ENCODE data around the gene LEMD2. TPM values are rescaled to one million over a fixed set of nuclear protein-coding genes. Genes with fewer than 3 reads are reported as not detected.

Gene LEMD2
- total and polyA plus RNA-seq, 2 donors (not counting 1 experiment from before 2014, with no cell fraction given): 25.7 to 61.9 TPM

DNA sequence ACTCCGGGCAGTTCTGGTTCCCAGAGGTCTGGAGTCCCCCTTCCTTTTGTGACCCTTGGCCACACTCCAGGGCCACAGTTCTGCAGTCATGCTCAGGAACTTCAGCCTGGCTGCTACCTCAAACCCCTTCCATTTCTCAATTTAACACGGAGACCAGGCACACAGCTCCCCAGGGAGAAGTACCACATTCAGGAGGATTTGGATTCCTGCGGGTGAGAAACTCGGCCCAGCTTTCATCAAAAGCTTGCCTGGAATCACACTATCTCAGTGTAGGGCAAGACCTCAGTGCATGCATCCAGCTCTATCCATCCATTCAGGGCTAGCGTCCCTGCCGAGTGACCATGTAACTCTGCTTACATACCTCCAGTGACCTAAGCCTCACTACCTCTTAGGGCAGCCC, 25.4 kb downstream of the LEMD2 start:
- Histone ChIP-seq H2AFZ (ENCODE audit: low read length) (no peak overlapping the region), H3K79me2 (ENCODE audit: control insufficient read depth, insufficient read depth, low read length) (no peaks in the 10 kb centered on the region), H3K9me3 (ENCODE audit: control insufficient read depth, insufficient read depth, low read depth, low read length) (no peaks in the 10 kb centered on the region), H3K36me3 (ENCODE audit: control insufficient read depth, insufficient read depth, low read length) (no peaks in the 10 kb centered on the region), H3K27me3 (ENCODE audit: control insufficient read depth, insufficient read depth, low read length) (no peaks in the 10 kb centered on the region), H3K4me2 (ENCODE audit: extremely low read depth, insufficient read depth, low read length) (no peak overlapping the region), H3K9ac (ENCODE audit: insufficient read depth, low read length) (no peak overlapping the region), H4K20me1 (ENCODE audit: control insufficient read depth, extremely low read depth, insufficient read depth, low read length) (no peaks in the 10 kb centered on the region), H3K4me1 (ENCODE audit: control insufficient read depth, extremely low read depth, insufficient read depth, low read length) (no peaks in the 10 kb centered on the region), H3K4me3 (replicated peaks in 1 of 4; ENCODE audit: control extremely low read depth in 1 of 4, insufficient read depth in 1 of 4, low read depth in 3 of 4, low read length in 4 of 4) (no peak overlapping the region), H3K27ac (ENCODE audit: insufficient read depth, low read length) (no peak overlapping the region)
- DNase-seq (ENCODE audit: low read depth in 2 of 2): no peak
- TF ChIP-seq EZH2 (IDR thresholded peaks at IDR 0.05; ENCODE audit: low read length, missing control alignments): no peak
- TF ChIP-seq, protein P1, sequence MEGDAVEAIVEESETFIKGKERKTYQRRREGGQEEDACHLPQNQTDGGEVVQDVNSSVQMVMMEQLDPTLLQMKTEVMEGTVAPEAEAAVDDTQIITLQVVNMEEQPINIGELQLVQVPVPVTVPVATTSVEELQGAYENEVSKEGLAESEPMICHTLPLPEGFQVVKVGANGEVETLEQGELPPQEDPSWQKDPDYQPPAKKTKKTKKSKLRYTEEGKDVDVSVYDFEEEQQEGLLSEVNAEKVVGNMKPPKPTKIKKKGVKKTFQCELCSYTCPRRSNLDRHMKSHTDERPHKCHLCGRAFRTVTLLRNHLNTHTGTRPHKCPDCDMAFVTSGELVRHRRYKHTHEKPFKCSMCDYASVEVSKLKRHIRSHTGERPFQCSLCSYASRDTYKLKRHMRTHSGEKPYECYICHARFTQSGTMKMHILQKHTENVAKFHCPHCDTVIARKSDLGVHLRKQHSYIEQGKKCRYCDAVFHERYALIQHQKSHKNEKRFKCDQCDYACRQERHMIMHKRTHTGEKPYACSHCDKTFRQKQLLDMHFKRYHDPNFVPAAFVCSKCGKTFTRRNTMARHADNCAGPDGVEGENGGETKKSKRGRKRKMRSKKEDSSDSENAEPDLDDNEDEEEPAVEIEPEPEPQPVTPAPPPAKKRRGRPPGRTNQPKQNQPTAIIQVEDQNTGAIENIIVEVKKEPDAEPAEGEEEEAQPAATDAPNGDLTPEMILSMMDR (conservative IDR thresholded peaks at IDR 0.05 in 1 of 2, IDR thresholded peaks at IDR 0.05 in 1 of 2; ENCODE audit: low read depth in 1 of 2, low read length in 2 of 2): no peak

DNA sequence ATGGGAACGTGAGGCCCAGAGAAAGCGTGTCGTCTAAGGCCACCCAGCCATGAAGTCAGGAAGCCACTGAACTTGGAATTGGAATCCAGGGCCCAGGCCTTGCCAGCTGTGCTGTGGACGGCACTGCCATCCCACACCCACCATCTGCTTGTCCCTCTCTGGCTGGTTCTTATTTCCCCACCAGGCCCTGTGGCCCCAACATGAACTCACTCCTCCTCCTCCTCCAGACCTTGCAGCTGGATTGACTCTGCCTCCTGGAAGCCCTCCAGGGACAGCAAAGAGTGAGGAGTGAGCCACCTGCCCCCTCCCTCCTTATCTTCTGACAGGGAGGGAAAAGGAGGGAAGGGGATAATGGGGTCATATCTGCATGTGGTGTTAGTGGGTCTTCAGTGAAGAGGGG, 26.2 kb downstream of the LEMD2 start:
- DNase-seq (ENCODE audit: low read depth in 2 of 2): peak in 1 of 2 donors; percentile 43
- no peak overlapping the region for H3K9ac ChIP-seq (ENCODE audit: insufficient read depth, low read length)
- H4K20me1 ChIP-seq (ENCODE audit: control insufficient read depth, extremely low read depth, insufficient read depth, low read length): no peaks in the 10 kb centered on the region
- TF ChIP-seq, protein P1 (conservative IDR thresholded peaks at IDR 0.05 in 1 of 2, IDR thresholded peaks at IDR 0.05 in 1 of 2; ENCODE audit: low read depth in 1 of 2, low read length in 2 of 2): no peak
- no peak for TF ChIP-seq EZH2 (IDR thresholded peaks at IDR 0.05; ENCODE audit: low read length, missing control alignments)
- no peak overlapping the region for H2AFZ ChIP-seq (ENCODE audit: low read length)
- H3K79me2 ChIP-seq (ENCODE audit: control insufficient read depth, insufficient read depth, low read length): no peaks in the 10 kb centered on the region
- H3K4me2 ChIP-seq (ENCODE audit: extremely low read depth, insufficient read depth, low read length): no peak overlapping the region
- no peak overlapping the region for H3K27ac ChIP-seq (ENCODE audit: insufficient read depth, low read length)
- H3K9me3 ChIP-seq (ENCODE audit: control insufficient read depth, insufficient read depth, low read depth, low read length): no peaks in the 10 kb centered on the region
- no peaks in the 10 kb centered on the region for H3K4me1 ChIP-seq (ENCODE audit: control insufficient read depth, extremely low read depth, insufficient read depth, low read length)
- no peaks in the 10 kb centered on the region for H3K36me3 ChIP-seq (ENCODE audit: control insufficient read depth, insufficient read depth, low read length)
- no peaks in the 10 kb centered on the region for H3K27me3 ChIP-seq (ENCODE audit: control insufficient read depth, insufficient read depth, low read length)
- H3K4me3 ChIP-seq (replicated peaks in 1 of 4; ENCODE audit: control extremely low read depth in 1 of 4, insufficient read depth in 1 of 4, low read depth in 3 of 4, low read length in 4 of 4): no peak overlapping the region

DNA sequence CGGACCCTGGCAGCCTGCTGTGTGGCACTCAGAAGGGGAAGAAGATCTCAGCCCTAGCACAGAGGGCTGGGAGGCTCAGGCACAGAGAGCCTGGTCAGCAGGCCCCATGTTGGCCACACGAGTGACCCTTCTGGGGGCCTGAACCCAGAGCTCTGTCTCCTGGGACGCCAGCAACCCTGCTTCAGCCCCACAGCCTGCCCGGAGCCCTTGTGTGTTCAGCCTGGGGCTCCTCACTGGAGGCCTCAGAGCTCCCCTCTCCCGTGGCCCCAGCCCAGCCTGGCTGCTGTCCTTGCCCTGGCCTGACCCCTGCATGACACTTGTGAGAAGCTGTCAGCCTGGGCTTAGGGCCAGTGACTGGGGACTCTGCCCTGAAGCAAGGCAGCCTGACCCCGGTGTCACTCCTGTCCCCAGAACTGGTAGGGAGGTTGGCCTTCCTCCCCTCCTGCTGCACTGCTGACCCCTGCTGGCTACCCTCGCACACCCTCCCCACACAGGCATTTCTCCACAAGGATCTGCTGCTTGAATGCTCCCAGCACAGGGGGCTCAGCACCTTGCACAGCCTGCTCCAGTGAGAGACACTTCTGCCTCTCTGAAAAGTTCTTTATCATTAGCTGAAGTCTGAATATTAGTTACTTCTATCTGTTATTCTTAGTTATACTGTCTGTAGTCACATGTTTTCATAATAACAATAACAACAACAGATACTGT, 26.9 kb downstream of the LEMD2 start:
- no peaks in the 10 kb centered on the region for H4K20me1 ChIP-seq (ENCODE audit: control insufficient read depth, extremely low read depth, insufficient read depth, low read length)
- H2AFZ ChIP-seq (ENCODE audit: low read length): no peak overlapping the region
- no peaks in the 10 kb centered on the region for H3K36me3 ChIP-seq (ENCODE audit: control insufficient read depth, insufficient read depth, low read length)
- no peaks in the 10 kb centered on the region for H3K9me3 ChIP-seq (ENCODE audit: control insufficient read depth, insufficient read depth, low read depth, low read length)
- no peak overlapping the region for H3K4me2 ChIP-seq (ENCODE audit: extremely low read depth, insufficient read depth, low read length)
- H3K9ac ChIP-seq (ENCODE audit: insufficient read depth, low read length): no peak overlapping the region
- H3K79me2 ChIP-seq (ENCODE audit: control insufficient read depth, insufficient read depth, low read length): no peaks in the 10 kb centered on the region
- H3K4me3 ChIP-seq (replicated peaks in 1 of 4; ENCODE audit: control extremely low read depth in 1 of 4, insufficient read depth in 1 of 4, low read depth in 3 of 4, low read length in 4 of 4): no peak overlapping the region
- H3K27ac ChIP-seq (ENCODE audit: insufficient read depth, low read length): no peak overlapping the region
- H3K27me3 ChIP-seq (ENCODE audit: control insufficient read depth, insufficient read depth, low read length): no peaks in the 10 kb centered on the region
- DNase-seq (ENCODE audit: low read depth in 2 of 2): peak in 1 of 2 donors; percentile 68
- H3K4me1 ChIP-seq (ENCODE audit: control insufficient read depth, extremely low read depth, insufficient read depth, low read length): no peaks in the 10 kb centered on the region
- TF ChIP-seq, protein P1 (conservative IDR thresholded peaks at IDR 0.05 in 1 of 2, IDR thresholded peaks at IDR 0.05 in 1 of 2; ENCODE audit: low read depth in 1 of 2, low read length in 2 of 2): peak; percentile 55 to 70
- no peak for TF ChIP-seq EZH2 (IDR thresholded peaks at IDR 0.05; ENCODE audit: low read length, missing control alignments)
